ENCODE results near the gene ZFAND3.

DNA sequence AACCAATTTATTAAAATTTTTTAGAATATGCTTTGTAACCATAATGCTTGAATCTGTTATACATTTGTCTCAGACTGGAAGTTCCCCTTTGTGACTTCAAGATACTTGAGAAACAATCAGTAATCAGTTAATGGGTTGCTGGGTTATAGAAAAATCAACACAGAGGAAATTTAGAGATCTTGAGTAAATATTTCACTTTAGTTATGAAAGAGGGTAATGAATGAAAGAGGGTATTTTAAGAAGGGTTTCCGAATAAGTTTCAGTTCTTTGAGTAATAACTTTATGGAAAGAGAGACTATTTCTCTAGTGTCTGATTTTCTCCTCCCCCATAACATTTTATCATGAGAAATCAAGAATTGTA is 21.4 kb downstream of the ZFAND3 start:
- TF ChIP-seq, protein P1, sequence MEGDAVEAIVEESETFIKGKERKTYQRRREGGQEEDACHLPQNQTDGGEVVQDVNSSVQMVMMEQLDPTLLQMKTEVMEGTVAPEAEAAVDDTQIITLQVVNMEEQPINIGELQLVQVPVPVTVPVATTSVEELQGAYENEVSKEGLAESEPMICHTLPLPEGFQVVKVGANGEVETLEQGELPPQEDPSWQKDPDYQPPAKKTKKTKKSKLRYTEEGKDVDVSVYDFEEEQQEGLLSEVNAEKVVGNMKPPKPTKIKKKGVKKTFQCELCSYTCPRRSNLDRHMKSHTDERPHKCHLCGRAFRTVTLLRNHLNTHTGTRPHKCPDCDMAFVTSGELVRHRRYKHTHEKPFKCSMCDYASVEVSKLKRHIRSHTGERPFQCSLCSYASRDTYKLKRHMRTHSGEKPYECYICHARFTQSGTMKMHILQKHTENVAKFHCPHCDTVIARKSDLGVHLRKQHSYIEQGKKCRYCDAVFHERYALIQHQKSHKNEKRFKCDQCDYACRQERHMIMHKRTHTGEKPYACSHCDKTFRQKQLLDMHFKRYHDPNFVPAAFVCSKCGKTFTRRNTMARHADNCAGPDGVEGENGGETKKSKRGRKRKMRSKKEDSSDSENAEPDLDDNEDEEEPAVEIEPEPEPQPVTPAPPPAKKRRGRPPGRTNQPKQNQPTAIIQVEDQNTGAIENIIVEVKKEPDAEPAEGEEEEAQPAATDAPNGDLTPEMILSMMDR (IDR thresholded peaks at IDR 0.05): no peak
- no peak for TF ChIP-seq ZFX (IDR thresholded peaks at IDR 0.05; ENCODE audit: borderline replicate concordance)
